HL-60 (cell line): ENCODE results near the gene SPIRE2.

Source experiments
- GABPA ChIP-seq: IDR thresholded peaks from 2 replicates; pipeline ENCODE4 v1.6.1; 2012; ENCODE audit warnings: low read depth
- SPI1 ChIP-seq: IDR thresholded peaks from 2 replicates; pipeline ENCODE4 v1.6.1; 2012; ENCODE audit warnings: low read depth, mild to moderate bottlenecking, borderline replicate concordance
- TF ChIP-seq, protein P1 (sequence below): IDR thresholded peaks from one replicate; pipeline ENCODE4 v1.5.1; 2011; ENCODE audit warnings: low read length, control low read depth, inconsistent platforms; ENCODE audit not compliant: insufficient read depth
- TF ChIP-seq, protein P2 (sequence below): IDR thresholded peaks from 2 replicates; pipeline ENCODE4 v1.6.1; 2012; ENCODE audit warnings: low read depth; ENCODE audit not compliant: insufficient replicate concordance

DNA sequence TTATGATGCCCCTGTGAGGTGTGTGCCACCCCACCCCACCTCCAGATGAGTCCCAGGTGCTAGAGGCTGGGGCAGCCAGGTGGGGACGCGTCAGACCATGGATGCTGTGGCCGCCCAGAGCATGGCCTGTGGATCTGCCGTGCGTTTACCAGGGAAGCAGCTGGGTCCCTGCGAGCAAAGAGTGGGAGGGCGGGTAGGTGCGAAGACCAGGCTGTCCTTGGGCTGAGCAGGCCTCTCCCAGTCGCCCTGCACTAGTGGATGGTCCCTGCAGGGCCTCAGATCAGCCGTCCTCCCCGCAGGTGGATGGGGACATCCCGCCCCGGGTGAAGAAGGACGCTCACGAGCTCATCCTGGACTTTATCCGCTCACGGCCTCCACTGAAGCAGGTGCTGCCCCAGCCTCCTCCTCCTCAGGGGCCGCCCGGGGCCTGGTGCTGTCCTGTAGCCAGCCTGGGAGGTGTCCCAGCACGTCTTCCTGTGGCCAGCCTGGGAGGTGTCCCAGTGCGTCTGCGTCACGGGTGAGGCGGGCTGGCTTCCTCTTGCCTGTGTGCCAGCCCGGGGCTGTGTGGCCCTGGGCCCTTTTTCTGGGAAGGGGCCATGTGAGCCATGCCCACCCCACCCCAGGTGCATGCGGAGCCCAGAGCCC lies 27.1 kb downstream of the SPIRE2 start:
- TF ChIP-seq, protein P1, sequence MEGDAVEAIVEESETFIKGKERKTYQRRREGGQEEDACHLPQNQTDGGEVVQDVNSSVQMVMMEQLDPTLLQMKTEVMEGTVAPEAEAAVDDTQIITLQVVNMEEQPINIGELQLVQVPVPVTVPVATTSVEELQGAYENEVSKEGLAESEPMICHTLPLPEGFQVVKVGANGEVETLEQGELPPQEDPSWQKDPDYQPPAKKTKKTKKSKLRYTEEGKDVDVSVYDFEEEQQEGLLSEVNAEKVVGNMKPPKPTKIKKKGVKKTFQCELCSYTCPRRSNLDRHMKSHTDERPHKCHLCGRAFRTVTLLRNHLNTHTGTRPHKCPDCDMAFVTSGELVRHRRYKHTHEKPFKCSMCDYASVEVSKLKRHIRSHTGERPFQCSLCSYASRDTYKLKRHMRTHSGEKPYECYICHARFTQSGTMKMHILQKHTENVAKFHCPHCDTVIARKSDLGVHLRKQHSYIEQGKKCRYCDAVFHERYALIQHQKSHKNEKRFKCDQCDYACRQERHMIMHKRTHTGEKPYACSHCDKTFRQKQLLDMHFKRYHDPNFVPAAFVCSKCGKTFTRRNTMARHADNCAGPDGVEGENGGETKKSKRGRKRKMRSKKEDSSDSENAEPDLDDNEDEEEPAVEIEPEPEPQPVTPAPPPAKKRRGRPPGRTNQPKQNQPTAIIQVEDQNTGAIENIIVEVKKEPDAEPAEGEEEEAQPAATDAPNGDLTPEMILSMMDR: no peak
- TF ChIP-seq SPI1 (no peak), GABPA (no peak)
- TF ChIP-seq, protein P2, sequence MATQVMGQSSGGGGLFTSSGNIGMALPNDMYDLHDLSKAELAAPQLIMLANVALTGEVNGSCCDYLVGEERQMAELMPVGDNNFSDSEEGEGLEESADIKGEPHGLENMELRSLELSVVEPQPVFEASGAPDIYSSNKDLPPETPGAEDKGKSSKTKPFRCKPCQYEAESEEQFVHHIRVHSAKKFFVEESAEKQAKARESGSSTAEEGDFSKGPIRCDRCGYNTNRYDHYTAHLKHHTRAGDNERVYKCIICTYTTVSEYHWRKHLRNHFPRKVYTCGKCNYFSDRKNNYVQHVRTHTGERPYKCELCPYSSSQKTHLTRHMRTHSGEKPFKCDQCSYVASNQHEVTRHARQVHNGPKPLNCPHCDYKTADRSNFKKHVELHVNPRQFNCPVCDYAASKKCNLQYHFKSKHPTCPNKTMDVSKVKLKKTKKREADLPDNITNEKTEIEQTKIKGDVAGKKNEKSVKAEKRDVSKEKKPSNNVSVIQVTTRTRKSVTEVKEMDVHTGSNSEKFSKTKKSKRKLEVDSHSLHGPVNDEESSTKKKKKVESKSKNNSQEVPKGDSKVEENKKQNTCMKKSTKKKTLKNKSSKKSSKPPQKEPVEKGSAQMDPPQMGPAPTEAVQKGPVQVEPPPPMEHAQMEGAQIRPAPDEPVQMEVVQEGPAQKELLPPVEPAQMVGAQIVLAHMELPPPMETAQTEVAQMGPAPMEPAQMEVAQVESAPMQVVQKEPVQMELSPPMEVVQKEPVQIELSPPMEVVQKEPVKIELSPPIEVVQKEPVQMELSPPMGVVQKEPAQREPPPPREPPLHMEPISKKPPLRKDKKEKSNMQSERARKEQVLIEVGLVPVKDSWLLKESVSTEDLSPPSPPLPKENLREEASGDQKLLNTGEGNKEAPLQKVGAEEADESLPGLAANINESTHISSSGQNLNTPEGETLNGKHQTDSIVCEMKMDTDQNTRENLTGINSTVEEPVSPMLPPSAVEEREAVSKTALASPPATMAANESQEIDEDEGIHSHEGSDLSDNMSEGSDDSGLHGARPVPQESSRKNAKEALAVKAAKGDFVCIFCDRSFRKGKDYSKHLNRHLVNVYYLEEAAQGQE: no peak
